Measurements from ENCODE around the gene LONRF2. TPM values are rescaled to one million over a fixed set of nuclear protein-coding genes. Genes with fewer than 3 reads are reported as not detected.

Gene LONRF2
- total and polyA plus RNA-seq, 2 of the 4 experiments (the other 2 are of a cell fraction): 0.19 to 0.54 TPM

DNA sequence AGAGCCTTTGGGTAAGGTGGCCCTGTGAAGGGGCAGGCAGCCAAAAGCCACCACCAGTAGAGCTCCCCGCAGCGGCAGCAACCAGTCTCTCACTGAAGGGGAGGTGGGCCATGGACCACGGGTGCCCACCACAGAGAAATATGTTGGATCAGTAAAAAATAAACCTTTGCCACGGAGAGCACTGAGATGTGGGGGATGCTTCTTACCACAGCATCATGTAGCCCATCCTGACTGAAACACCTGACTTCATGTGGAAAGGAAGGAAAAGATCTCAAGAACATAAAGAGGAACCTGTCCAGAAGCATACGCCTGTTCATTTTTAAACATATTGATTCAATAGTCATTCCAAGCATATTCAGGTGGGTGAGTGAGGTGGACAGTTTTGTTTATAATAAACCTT lies 51.1 kb downstream of the LONRF2 start:
- H2BK15ac ChIP-seq (ENCODE audit: low read depth, low read length): no peak overlapping the region
- intact Hi-C loops (cut with micrococcal nuclease): no loop called here
- CTCF ChIA-PET: interaction anchor here (0.7 kb wide), 1 partner anchor 98 kb away, joined by 3 read pairs; no protein-coding TSS in a partner anchor

More for the DNA sequence above, 51.1 kb downstream of the LONRF2 start:
- Histone ChIP-seq H3K18ac (ENCODE audit: low read depth, low read length) (no peak overlapping the region), H4K91ac (ENCODE audit: insufficient read depth, low read depth, low read length) (no peak overlapping the region), H3K23ac (ENCODE audit: low read depth, low read length) (no peak overlapping the region), H4K5ac (ENCODE audit: low read depth, low read length) (no peak overlapping the region), H3K36me3 (ENCODE audit: control insufficient read depth, insufficient read depth, low read length) (no peaks in the 10 kb centered on the region), H3K4ac (ENCODE audit: low read depth, low read length) (no peak overlapping the region), H4K20me1 (ENCODE audit: insufficient read depth, low read length) (no peaks in the 10 kb centered on the region), H4K8ac (ENCODE audit: low read depth in 2 of 2, low read length in 2 of 2) (no peak overlapping the region), H3K4me2 (ENCODE audit: low read depth, low read length) (no peak overlapping the region), H2BK120ac (ENCODE audit: low read depth, low read length) (no peak overlapping the region), H2AFZ (replicated peaks; ENCODE audit: low read length, poor library complexity) (no peak overlapping the region), H2AK5ac (ENCODE audit: low read depth, low read length) (no peak overlapping the region), H3K9me1 (ENCODE audit: insufficient read depth, low read length) (no peaks in the 10 kb centered on the region; the same call in 1 of the 2 replicates), H3K27me3 (ENCODE audit: control insufficient read depth, insufficient read depth, low read length) (peaks cover 19% of the 10 kb centered on the region), H3K4me1 (ENCODE audit: control insufficient read depth, insufficient read depth, low read length) (peaks cover 2% of the 10 kb centered on the region; the same call in 1 of the 2 replicates), H2BK20ac (ENCODE audit: low read depth, low read length) (no peak overlapping the region), H3K27ac (ENCODE audit: insufficient read depth, low read length) (no peak overlapping the region), H3K79me1 (ENCODE audit: low read depth in 1 of 2, low read length in 2 of 2) (no peaks in the 10 kb centered on the region), H3K4me3 (ENCODE audit: insufficient read depth, low read depth, low read length) (no peak overlapping the region), H3K9me3 (ENCODE audit: control insufficient read depth, insufficient read depth, low read length) (peaks cover 4% of the 10 kb centered on the region; the same call in 1 of the 2 replicates), H3K14ac (replicated peaks; ENCODE audit: low read depth, low read length) (no peak overlapping the region), H3K9ac (ENCODE audit: low read depth, low read length) (no peak overlapping the region), H3K56ac (ENCODE audit: extremely low read depth, insufficient read depth, low read length) (no peak overlapping the region), H2BK5ac (ENCODE audit: low read depth, low read length, poor library complexity, severe bottlenecking) (no peak overlapping the region), H2AK9ac (replicated peaks; ENCODE audit: low read depth, low read length, poor library complexity) (no peak overlapping the region)
- POLR2A ChIA-PET (ENCODE audit: unreplicated experiment): no interaction called here
- TF ChIP-seq RFX5 (IDR thresholded peaks at IDR 0.05; ENCODE audit: low read depth, low read length): no peak
- no peak for TF ChIP-seq POLR2A (IDR thresholded peaks at IDR 0.05; ENCODE audit: low read depth, low read length)
- no peak for TF ChIP-seq MAFK (IDR thresholded peaks at IDR 0.05; ENCODE audit: low read depth, low read length)
- TF ChIP-seq, protein P1, sequence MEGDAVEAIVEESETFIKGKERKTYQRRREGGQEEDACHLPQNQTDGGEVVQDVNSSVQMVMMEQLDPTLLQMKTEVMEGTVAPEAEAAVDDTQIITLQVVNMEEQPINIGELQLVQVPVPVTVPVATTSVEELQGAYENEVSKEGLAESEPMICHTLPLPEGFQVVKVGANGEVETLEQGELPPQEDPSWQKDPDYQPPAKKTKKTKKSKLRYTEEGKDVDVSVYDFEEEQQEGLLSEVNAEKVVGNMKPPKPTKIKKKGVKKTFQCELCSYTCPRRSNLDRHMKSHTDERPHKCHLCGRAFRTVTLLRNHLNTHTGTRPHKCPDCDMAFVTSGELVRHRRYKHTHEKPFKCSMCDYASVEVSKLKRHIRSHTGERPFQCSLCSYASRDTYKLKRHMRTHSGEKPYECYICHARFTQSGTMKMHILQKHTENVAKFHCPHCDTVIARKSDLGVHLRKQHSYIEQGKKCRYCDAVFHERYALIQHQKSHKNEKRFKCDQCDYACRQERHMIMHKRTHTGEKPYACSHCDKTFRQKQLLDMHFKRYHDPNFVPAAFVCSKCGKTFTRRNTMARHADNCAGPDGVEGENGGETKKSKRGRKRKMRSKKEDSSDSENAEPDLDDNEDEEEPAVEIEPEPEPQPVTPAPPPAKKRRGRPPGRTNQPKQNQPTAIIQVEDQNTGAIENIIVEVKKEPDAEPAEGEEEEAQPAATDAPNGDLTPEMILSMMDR (conservative IDR thresholded peaks at IDR 0.05; ENCODE audit: low read depth, low read length): no peak
- TF ChIP-seq FOS (IDR thresholded peaks at IDR 0.05; ENCODE audit: low read depth, low read length): no peak
- TF ChIP-seq, protein P2, sequence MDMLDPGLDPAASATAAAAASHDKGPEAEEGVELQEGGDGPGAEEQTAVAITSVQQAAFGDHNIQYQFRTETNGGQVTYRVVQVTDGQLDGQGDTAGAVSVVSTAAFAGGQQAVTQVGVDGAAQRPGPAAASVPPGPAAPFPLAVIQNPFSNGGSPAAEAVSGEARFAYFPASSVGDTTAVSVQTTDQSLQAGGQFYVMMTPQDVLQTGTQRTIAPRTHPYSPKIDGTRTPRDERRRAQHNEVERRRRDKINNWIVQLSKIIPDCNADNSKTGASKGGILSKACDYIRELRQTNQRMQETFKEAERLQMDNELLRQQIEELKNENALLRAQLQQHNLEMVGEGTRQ (IDR thresholded peaks at IDR 0.05; ENCODE audit: low read depth, low read length): no peak
- TF ChIP-seq NFE2L2 (IDR thresholded peaks at IDR 0.05; ENCODE audit: low read depth, low read length): no peak
- TF ChIP-seq SMC3 (IDR thresholded peaks at IDR 0.05; ENCODE audit: low read depth, low read length): no peak
- no peak for TF ChIP-seq RAD21 (IDR thresholded peaks at IDR 0.05; ENCODE audit: low read length)
- TF ChIP-seq MAZ (IDR thresholded peaks at IDR 0.05; ENCODE audit: borderline replicate concordance, low read depth, low read length): no peak
- no TSS peak for BruUV-seq (replicated peaks)
- no peak for ATAC-seq (ENCODE audit: low read depth)
- in situ Hi-C loops (cut with MboI; ENCODE audit: low sequenced_read_pairs): loop anchor here (25.0 kb wide), 1 partner anchor 1109 kb away; the partner anchor contains the start of genes LIPT1 and TSGA10
- dilution Hi-C loops (cut with HindIII; ENCODE audit: low sequenced_read_pairs, unreplicated experiment): no loop called here
- no peak for DNase-seq
- no CpG with 5 or more reads among the region's 5 CpGs for WGBS, 2 experiments (ENCODE audit: extremely low coverage in 2 of 2, insufficient read length in 1 of 2)

Data from IMR-90 (cell line).